NCI-H187 treated with DMSO at 0.1 percent for 48 hours (cell line): ENCODE results near the gene NMU.
"Not testable (repeated sequence)": the region's sequence is repeated elsewhere in the genome, so short reads cannot be mapped to it uniquely, and the experiment has no call there.

Experiments used
- DNase-seq: peaks from one replicate; lab custom pipeline; 2025; lab: John Stamatoyannopoulos, UW

The NMU gene

GRCh38 chr4:55635741-55636655 lies at the start of gene NMU:
NMU (minus strand) TSS chr4:55636298; CDS start chr4:55636192, 106 bp downstream.
- DNase-seq = no peak

- DNase-seq = no peak
Measured at GRCh38 chr4:55684276-55684675, 48.2 kb upstream of the NMU start.

DNA sequence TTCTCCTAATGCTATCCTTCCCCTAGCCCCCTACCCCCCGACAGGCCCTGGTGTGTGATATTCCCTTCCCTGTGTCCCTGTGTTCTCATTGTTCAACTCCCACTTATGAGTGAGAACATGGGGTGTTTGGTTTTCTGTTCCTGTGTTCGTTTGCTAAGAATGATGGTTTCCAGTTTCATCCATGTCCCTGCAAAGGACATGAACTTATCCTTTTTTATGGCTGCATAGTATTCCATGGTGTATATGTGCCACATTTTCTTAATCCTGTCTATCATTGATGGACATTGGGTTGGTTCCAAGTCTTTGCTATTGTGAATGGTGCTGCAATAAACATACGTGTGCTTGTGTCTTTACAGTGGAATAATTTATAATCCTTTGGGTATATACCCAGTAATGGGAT lies 46.7 kb upstream of the NMU start:
- not testable (repeated sequence) for DNase-seq

DNA sequence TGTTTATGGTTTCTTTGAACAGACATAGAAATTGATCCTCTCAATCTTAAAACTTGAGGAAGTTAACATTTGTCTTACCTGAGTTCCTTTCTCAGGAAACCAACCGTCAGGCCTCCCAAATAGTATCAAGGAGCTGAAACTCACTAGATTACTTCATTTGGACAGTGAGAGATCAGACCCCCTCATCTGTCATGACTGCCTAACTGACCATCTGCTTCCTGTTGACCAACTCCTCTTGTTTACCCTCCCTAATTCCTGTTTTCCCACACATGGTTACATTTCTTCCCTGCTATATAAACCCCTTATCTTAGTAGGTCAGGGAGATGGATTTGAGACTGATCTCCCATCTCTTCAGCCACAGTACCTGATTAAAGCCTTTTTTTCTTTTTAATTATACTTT lies 46.2 kb upstream of the NMU start:
- DNase-seq = no peak

- DNase-seq = no peak
Measured at GRCh38 chr4:55681430-55681829, 45.3 kb upstream of the NMU start.

GRCh38 chr4:55675196-55675793 lies 39.2 kb upstream of the NMU start:
- no peak for DNase-seq

- no peak for DNase-seq
Measured at GRCh38 chr4:55673424-55673823, 37.3 kb upstream of the NMU start.

- DNase-seq = no peak
Measured at GRCh38 chr4:55671667-55672066, 35.6 kb upstream of the NMU start.

GRCh38 chr4:55670695-55671094 lies 34.6 kb upstream of the NMU start:
- DNase-seq = no peak

- DNase-seq = no peak
Measured at GRCh38 chr4:55668449-55668848, 32.4 kb upstream of the NMU start.

DNA sequence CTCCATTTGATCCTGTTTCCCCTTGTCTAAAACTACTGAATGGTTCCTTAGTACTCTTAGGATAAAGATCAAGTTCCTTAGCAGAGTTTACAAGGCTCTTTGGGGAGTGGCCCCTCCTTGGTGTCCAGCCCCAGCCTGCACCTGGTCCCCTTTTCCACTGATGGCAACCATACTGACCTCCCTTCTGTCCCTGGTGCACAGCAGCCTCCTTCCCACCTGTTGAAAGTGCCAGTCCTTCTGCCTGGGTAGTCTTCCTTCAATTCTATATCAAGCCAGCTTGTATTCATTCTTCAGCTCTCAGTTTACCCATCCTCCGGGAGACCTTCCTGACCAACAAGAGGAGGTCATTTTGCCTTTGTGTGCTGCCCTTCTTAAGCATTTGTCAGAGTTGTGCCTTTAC lies 30.4 kb upstream of the NMU start:
- no peak for DNase-seq

DNA sequence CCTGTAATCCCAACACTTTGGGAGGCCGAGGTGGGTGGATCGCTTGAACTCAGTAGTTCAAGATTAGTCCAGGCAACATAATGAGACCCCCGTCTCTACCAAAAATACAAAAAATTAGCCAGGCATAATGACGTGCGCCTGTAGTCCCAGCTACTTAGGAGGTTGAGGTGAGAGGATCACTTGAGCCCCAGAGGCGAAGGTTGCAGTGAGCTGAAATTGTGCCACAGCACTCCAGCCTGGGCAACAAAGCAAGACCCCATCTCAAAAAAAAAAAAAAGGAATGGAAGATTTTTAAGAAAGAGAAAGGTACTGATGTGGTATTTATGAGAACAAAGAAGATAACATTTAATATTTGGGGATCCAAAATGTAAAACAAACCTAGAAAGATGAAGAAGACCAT lies 27.0 kb upstream of the NMU start:
- DNase-seq = no peak

DNA sequence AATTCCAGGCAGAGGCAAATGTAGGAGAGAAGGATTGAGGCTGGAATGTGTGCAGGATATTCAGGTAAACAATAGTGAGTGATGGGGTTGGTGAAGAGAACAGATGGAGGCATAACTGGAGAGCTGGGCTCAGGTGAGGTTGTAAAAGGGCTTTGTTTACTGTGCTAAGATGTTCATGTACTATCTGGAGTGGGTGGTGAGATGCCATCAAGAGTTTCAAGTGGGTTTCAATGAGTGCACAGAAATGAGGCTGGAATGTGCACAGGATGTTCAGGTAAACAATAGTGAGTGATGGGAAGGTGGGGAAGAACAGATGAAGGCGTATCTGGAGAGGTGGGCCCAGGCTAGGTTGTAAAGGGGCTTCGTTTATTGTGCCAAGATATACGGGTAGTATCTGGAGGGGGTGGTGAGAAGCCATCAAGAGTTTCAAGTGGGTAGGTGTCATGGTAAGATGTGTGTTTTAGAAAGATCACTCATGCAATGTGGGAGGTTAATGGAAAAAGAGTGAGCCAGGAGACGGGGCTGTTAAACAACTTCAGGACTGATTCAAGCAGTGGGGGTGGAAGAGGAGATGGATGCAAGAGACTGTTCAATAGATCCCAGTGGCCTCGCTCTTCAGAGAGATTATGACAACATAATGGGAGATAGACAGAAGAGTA lies 25.4 kb upstream of the NMU start:
- DNase-seq = peak; percentile 100

- no peak for DNase-seq
Measured at GRCh38 chr4:55658657-55659056, 22.6 kb upstream of the NMU start.

DNA sequence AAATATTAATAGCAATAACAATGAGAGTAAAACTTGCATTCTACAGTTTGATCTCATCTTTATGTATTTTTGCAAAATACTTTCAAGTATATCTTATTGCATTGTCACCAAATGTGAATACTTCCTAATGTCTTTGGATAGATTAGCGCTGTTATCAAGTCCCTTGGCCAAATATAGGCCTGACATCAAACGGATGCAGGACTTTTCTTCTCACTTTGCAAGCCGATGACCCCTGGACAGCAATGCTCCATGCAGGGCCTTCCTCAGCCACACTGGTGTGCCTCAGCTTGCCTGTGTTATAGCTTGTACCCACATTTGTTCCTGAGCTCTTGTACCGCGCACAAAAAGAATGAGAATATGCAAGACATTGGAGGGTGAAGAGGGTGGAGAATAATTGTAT lies 18.0 kb upstream of the NMU start:
- no peak for DNase-seq

DNA sequence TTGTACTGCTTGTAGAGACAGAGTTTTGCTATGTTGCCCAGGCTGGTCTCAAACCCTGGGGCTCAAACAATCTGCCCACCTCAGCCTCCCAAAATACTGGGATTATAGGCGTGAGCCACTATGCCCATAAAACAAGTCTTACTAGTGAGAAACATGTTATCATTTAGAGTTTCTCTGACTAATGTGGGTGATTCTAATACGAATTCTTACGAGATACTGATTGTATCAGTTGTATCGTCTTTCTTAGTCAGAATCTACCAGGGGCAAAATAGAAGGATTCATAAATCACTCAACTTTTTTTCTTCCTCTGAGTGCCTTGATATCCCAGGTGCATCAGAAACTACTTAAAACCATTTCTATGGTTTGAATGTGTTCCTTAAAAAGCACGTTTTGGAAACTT lies 14.4 kb upstream of the NMU start:
- DNase-seq = no peak

DNA sequence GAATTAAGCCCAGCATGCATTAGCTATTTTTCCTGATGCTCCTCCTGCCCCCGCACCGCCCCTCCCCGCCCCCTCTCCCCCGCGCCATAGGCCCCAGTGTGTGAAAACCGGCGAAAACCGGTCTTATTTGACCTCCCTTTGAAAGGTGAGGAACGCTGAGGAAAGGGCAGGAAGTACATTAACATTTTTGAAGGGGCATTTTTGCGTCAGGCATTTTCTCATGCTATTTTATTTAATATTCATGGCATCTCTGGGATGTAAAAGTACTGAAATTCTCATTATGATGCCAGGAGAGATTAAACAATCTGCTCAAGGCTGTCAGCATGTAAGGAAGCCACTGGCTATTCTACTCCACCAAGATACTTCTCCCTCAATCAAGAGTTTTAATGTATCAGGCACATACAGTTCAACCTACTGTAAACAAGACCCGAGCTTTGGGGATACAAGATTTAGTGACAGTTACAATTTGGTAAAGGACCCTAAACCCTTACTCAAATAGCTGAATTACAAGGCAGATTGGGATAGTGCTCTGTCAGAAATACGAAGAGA lies 1.2 kb upstream of the NMU start:
- no peak for DNase-seq

DNA sequence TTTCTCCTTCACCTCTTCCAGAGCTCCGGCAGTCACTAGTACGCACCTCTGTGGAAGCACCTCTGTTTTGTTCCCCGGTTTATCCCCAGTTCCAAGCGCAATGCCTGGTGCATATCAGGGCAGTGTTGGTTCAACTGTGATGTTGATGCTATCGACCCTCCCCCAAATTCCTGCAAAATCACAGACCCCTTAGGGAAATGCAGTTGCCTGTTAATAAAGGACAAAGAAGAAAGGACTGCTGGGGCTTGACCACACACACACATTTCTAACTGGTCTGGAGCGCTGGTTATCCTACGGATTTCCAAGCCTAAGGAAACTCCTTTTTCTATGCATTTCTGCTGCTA lies 530 bp upstream of the NMU start:
- DNase-seq = no peak

GRCh38 chr4:55635282-55635681 lies 816 bp downstream of the NMU start:
- DNase-seq = no peak

DNA sequence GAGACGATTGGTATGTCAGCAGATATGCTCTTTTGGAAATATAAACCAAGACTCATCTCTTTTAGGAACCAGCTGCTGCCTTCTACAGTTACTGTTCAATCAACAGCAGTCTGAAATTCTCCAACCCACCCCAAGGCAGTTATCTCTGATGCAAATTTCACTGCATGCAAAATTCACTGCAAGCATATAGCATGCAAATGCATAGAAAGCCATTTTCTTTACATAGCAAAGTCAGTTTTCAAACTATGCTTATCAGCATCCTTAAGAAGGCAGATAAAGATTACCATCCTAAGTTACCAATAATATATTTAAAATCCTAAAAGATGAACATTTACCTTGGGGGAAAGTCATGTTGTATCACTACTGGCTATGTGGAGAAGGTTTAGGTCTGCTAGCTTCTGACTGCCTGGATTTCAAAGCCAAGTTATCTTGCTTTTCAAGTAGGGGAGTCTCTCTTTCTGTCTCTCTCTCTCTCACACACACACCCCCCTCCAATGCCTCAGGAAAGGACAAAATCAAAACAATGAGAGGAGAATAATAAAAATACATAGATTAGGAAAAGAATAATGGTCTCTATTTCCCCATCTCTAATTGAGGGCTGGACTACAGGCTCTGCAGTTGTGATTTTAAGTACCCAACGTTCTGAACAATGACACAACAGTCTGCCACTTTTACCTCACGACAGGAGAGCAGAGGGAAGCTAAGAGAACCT lies 1.5 kb downstream of the NMU start:
- DNase-seq = no peak

DNA sequence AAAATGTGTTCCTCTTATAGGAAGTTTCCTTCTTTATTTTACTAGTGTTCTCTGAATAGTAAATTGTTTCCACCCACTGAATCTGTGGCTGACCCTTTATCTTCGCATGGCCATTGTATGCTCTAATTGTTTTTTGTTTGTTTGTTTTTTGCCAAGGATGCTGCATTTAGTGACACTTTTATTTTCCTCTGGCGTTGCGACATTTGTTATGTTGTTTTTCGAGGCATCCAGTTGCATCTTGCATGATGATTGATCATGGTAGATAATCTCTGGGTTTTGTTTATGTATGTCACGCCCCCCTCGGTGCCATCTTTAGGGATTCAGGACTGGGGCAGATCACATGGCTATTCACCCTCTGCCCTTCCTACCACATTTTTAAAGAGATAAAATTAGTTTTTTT lies 2.2 kb downstream of the NMU start:
- DNase-seq = no peak

DNA sequence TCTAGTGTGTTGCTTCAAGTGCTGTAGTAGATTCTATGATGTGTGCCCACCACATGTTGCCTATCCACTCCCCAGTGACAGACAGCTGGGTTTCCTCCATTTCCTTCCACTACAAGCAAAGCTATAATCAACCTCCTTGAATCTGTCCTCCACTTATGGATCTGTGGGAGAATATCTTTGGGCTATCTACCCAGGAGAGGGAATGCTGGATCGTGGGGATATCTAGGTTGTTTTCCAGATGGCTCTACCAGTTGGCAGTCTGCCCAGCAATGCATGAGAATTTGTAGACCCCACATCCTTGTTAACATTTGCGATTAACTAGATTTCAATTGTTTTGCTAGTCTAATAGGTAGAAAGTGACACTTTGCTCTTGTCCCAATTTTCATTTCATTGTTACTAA lies 10.3 kb downstream of the NMU start:
- no peak for DNase-seq
